HG02943 (cell line): ENCODE data around the gene BTG2.
A peak's percentile ranks its signal among the peaks of the same experiment; 100 is the strongest.
"Not testable (repeated sequence)": the region's sequence is repeated elsewhere in the genome, so short reads cannot be mapped to it uniquely, and the experiment has no call there.

Source experiments
- ATAC-seq: cut with Tn5 transposase; IDR thresholded peaks from one replicate; pipeline ENCODE4 v1.9.1; 2021; ENCODE audit warnings: mild to moderate bottlenecking, low read depth, moderate library complexity; ENCODE audit not compliant: unreplicated experiment

The BTG2 gene

DNA sequence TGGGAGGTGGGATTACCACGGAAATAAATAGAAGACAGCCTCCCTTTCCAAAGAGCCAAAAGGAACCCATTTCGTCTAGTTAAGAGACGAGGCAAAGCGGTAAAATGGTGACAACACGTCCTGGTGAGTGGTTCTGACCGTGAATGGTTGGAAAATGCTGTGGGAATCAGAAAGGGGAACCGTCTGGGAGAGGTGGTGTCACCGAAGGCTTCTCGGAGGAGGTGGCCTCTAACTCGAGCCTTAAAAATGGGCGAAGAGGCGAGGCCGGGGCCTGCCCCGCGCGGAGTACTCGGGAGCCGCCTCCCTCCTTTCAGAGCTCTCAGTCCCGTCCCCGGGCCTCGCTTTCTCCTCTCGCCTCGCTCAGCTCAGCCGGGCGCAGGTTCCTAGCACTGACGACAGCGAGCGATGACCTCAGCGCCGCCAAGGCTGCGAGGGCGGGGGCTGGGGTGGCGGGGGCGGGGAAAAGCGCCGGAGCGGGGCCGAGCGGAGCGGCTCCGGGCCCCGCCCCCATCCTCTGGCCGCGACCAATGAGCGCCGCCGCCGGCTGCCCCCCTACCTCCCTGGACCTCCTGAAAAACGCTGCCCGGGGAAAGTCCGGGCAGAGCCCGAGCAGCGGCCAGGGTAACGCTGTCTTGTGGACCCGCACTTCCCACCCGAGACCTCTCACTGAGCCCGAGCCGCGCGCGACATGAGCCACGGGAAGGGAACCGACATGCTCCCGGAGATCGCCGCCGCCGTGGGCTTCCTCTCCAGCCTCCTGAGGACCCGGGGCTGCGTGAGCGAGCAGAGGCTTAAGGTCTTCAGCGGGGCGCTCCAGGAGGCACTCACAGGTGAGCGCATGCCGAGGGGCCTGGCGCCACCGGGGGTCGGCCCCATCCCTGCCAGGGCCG is at the start of gene BTG2:
TSS of gene BTG2 (plus strand) at position 601 of the 890 bp plus-strand sequence. CDS start at position 689, 88 bp downstream.
- peak; percentile 73 for ATAC-seq

DNA sequence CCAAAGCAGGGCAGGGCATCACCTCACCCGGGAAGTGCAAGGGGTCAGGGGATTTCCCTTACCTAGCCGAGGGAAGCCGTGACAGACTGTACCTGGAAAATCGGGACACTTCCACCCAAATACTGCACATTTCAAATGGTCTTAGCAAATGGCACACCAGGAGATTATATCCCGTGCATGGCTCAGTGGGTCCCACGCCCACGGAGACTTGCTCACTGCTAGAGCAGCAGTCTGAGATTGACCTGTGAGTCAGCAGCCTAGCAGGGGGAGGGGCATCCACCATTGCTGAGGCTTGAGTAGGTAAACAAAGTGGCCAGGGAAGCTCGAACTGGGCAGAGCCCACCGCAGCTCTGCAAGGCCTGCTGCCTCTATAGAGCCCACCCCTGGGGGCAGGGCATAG is 48.7 kb upstream of the BTG2 start:
- ATAC-seq, result not testable (repeated sequence)

GRCh38 chr1:203263496-203263895 is 41.8 kb upstream of the BTG2 start:
- ATAC-seq, result no peak

- ATAC-seq, result no peak
Observed at GRCh38 chr1:203264052-203264501, 41.2 kb upstream of the BTG2 start.

- ATAC-seq, result no peak
Observed at GRCh38 chr1:203265541-203265940, 39.8 kb upstream of the BTG2 start.

DNA sequence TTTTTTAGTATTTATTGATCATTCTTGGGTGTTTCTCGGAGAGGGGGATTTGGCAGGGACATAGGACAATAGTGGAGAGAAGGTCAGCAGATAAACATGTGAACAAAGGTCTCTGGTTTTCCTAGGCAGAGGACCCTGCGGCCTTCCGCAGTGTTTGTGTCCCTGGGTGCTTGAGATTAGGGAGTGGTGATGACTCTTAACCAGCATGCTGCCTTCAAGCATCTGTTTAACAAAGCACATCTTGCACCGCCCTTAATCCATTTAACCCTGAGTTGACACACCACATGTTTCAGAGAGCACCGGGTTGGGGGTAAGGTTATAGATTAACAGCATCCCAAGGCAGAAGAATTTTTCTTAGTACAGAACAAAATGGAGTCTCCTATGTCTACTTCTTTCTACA is 39.2 kb upstream of the BTG2 start:
- not testable (repeated sequence) for ATAC-seq

DNA sequence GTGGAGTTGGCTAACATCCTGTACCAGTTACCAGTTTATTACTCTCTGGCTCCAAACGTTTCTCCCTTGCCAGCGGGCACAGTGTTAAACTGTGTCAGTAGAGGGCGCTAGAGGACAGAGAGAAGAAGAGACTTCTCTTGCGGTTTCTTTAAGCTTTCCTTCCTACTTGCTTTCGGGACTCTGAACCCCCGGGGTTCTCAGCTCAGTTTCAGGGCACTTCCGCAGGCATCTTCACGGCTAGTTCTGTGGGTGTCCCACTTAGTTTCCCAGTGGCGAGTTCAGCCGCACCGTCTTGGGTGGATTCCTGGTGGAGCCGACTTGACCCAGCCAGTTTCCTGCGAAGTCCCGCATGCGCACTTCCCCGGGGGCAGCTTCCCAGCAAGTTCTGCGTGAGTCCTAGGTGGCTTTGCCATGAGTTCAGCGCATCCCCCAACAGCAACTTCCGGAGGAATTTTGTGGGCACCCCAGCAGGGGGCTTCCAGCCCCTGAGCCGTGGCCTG is 37.9 kb upstream of the BTG2 start:
- ATAC-seq, result peak; percentile 58

DNA sequence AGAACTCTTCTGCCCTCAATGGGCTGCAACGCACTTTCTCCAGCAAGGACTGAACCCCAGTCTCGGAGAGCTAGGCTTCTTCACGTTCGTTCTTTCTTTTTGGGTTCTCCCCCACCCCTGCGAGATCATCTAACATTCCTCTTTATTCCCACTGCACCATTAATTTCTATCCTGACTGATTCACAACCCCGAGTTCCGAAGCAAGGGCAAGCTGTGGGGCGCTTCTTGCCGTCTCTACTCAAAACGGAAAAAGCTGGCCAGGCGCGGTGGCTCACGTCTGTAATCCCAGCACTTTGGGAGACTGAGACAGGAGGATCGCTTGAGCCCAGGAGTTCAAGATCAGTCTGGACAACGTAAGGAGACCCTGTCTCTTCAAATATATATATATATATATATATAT is 37.4 kb upstream of the BTG2 start:
- no peak for ATAC-seq

- no peak for ATAC-seq
Observed at GRCh38 chr1:203268901-203269653, 36.2 kb upstream of the BTG2 start.

DNA sequence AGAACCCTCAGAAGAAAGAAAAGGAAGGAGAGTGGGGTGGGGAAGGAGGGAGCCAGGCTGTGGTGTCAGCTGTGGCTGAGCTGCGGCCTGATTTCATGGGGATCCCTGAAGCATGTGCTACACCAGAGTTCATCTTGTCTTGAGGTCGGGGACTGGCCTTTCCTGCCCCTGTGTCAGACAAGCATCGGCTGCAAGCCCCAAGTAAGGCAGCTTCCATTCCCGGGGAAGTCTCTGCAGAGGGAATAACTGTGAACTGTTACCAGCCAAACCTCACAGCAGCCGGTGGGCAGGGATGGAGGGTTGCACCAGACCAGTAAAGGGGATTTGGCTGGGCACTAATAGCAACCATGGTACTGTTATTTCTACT is 35.7 kb upstream of the BTG2 start:
- no peak for ATAC-seq

DNA sequence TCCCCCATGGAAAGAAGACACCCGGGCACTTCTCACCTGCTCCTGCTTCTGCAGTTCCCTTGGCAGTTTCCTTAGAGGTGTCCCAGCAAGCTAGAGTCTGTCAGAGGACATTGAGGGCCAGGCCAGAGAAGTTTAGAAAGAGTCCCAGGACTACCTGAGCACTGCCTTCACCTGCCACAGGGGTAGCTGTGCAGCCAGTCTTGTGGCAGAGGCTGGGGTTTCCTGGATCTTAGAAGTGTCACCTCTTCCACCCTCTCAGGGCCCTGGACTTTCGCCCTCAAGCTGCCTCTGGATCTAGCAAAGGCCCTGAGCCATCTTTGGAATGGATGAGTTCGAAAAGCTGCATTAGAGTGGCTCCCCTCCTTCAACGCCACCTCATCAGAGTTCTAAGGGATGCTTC is 34.9 kb upstream of the BTG2 start:
- ATAC-seq, result no peak

- ATAC-seq, result no peak
Observed at GRCh38 chr1:203271018-203271743, 34.1 kb upstream of the BTG2 start.

DNA sequence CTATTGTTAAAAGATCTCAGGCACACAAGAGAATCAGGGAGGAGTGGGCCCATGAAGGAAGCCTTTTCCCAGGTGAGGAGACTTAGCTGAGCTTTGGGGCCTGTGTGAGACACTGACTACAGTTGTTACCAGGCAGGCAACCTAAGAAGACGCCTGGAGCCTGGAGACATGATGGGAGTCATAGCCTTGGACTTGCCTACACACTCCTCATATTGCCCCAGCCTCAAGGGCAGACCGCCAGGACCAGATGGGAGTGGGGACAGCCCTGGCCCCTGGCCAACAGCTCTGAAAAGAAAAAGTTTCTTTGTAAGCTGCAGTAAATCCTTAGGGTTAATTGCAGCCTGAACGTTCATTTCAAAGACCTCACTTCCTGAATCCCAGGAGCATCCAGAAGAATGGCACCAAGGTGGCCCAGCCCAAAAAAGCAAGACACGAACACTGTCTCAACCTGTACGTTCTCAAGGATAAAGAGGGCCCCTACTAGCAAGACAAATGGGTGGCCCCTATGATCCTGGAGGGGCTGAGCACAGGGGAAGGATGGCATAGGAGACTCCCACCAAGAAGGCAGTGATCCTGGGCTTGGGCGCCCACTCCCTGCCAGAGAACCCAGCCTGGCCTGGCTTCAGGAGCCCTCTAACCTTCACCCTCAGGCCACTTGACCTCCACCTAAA is 33.2 kb upstream of the BTG2 start:
- ATAC-seq, result no peak

- ATAC-seq, result no peak
Observed at GRCh38 chr1:203272633-203273205, 32.6 kb upstream of the BTG2 start.

DNA sequence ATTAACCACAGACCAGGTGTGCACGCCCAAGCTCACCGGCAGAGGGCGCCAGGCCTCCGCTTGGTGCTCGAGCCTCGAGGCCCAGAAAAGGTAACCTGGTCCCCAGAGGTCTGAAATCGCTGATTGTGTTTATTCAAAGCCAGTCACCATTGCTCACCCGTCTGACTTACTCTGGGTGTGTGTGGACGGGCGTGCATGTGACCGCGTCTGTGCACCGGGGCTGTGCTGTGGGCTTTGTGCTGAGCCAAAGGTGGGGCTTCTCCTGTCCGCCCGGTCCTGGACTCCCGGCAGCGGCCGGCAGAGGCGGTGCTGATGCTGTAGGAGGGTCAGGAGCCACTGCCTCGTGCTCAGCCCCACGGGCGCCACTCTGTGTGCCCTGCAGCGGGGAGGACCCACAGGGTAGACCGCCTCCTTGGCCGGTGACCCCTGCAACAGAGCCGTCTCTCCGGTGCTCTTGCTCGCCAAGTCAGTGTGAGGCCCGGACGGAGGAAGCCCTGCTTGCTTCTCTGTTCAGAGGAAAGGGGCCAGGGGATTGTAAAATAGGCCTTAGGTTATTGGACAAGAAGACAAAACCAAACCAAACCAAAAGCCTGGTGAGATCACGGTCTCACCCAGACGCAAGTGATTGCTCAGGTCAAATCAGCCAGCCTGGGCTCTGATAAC is 32.0 kb upstream of the BTG2 start:
- peak; percentile 47 for ATAC-seq

GRCh38 chr1:203273869-203274602 is 31.3 kb upstream of the BTG2 start:
- peak; percentile 15 for ATAC-seq

GRCh38 chr1:203274603-203275381 is 30.5 kb upstream of the BTG2 start:
- no peak for ATAC-seq
